CD1c-positive myeloid dendritic cell (primary cell): ENCODE measurements around the gene HMGCS2.

Experiments
- DNase-seq: peaks from one replicate; pipeline ENCODE4 v3.0.0-alpha.2; 2016; ENCODE audit errors: extremely low spot score

Gene HMGCS2

GRCh38 chr1:119762953-119763352, 5.8 kb downstream of the HMGCS2 start:
- DNase-seq: no peak

GRCh38 chr1:119762409-119762808, 6.3 kb downstream of the HMGCS2 start:
- DNase-seq: no peak

- no peak for DNase-seq
These were observed 10.1 kb downstream of the HMGCS2 start for GRCh38 chr1:119758584-119758983.

- no peak for DNase-seq
These were observed 16.1 kb downstream of the HMGCS2 start for GRCh38 chr1:119752592-119752991.

- peak; percentile 3 for DNase-seq
These were observed 20.7 kb downstream of the HMGCS2 start for GRCh38 chr1:119748040-119748439.

GRCh38 chr1:119747451-119747850, 21.3 kb downstream of the HMGCS2 start:
- DNase-seq: no peak

GRCh38 chr1:119745034-119745433, 23.7 kb downstream of the HMGCS2 start:
- DNase-seq: no peak

GRCh38 chr1:119744598-119744942, 24.1 kb downstream of the HMGCS2 start:
- DNase-seq: no peak

GRCh38 chr1:119743776-119744597, 24.7 kb downstream of the HMGCS2 start:
- peak; percentile 66 for DNase-seq

GRCh38 chr1:119743308-119743707, 25.4 kb downstream of the HMGCS2 start:
- DNase-seq: no peak

GRCh38 chr1:119742677-119743076, 26.0 kb downstream of the HMGCS2 start:
- no peak for DNase-seq

GRCh38 chr1:119742202-119742601, 26.5 kb downstream of the HMGCS2 start:
- DNase-seq: no peak

- no peak for DNase-seq
These were observed 27.6 kb downstream of the HMGCS2 start for GRCh38 chr1:119740896-119741780.

- DNase-seq: no peak
These were observed 28.4 kb downstream of the HMGCS2 start for GRCh38 chr1:119740261-119740660.

GRCh38 chr1:119739150-119739549, 29.6 kb downstream of the HMGCS2 start:
- no peak for DNase-seq

- no peak for DNase-seq
These were observed 30.5 kb downstream of the HMGCS2 start for GRCh38 chr1:119738100-119738720.

GRCh38 chr1:119737040-119737682, 31.5 kb downstream of the HMGCS2 start:
- no peak for DNase-seq

- DNase-seq: no peak
These were observed 32.1 kb downstream of the HMGCS2 start for GRCh38 chr1:119736649-119737039.

- no peak for DNase-seq
These were observed 33.5 kb downstream of the HMGCS2 start for GRCh38 chr1:119735217-119735616.

GRCh38 chr1:119733754-119734153, 35.0 kb downstream of the HMGCS2 start:
- no peak for DNase-seq

GRCh38 chr1:119732465-119733168, 36.1 kb downstream of the HMGCS2 start:
- no peak for DNase-seq
